GM10847 (cell line): ENCODE data around the gene POLR3A.

Experiments used
- POLR2A ChIP-seq: IDR thresholded peaks from 2 replicates; pipeline ENCODE4 v1.6.1; 2011; ENCODE audit not compliant: insufficient read length; ENCODE audit errors: extremely low read depth

POLR3A gene

GRCh38 chr10:77959384-77959783, 69.9 kb downstream of the POLR3A start:
- no peak for TF ChIP-seq POLR2A

- TF ChIP-seq POLR2A = no peak
Measured at GRCh38 chr10:77955136-77955535, 74.2 kb downstream of the POLR3A start.

GRCh38 chr10:77949167-77949566, 80.1 kb downstream of the POLR3A start:
- no peak for TF ChIP-seq POLR2A

GRCh38 chr10:77946084-77946483, 83.2 kb downstream of the POLR3A start:
- no peak for TF ChIP-seq POLR2A

- TF ChIP-seq POLR2A = no peak
Measured at GRCh38 chr10:77944519-77944918, 84.8 kb downstream of the POLR3A start.

- no peak for TF ChIP-seq POLR2A
Measured at GRCh38 chr10:77943121-77943901, 86.0 kb downstream of the POLR3A start.

- TF ChIP-seq POLR2A = no peak
Measured at GRCh38 chr10:77941790-77942189, 87.5 kb downstream of the POLR3A start.

GRCh38 chr10:77940627-77941026, 88.7 kb downstream of the POLR3A start:
- no peak for TF ChIP-seq POLR2A

GRCh38 chr10:77940225-77940624, 89.1 kb downstream of the POLR3A start:
- TF ChIP-seq POLR2A = no peak

- TF ChIP-seq POLR2A = no peak
Measured at GRCh38 chr10:77939561-77940001, 89.7 kb downstream of the POLR3A start.

GRCh38 chr10:77936697-77937567, 92.4 kb downstream of the POLR3A start:
- no peak for TF ChIP-seq POLR2A

GRCh38 chr10:77932016-77932715, 97.1 kb downstream of the POLR3A start:
- no peak for TF ChIP-seq POLR2A

GRCh38 chr10:77927402-77928246, 101.7 kb downstream of the POLR3A start:
- no peak for TF ChIP-seq POLR2A

GRCh38 chr10:77926566-77927401, 102.5 kb downstream of the POLR3A start, which contains the start of gene DLG5:
DLG5 (minus strand) TSS chr10:77926755; CDS start chr10:77926520, 235 bp downstream.
- no peak for TF ChIP-seq POLR2A
